ENCODE results near the gene CHPF2. TPM values are rescaled to one million over a fixed set of nuclear protein-coding genes. Genes with fewer than 3 reads are reported as not detected.

The CHPF2 gene
- total and polyA plus RNA-seq, 2 of the 13 experiments (the other 11 are each of a cell fraction or from before 2014, with no cell fraction given), result 15.4 to 21.5 TPM

- peak; percentile 29; the same call in 1 of the 2 replicates for TF ChIP-seq ZFP91 (CRISPR knock-in tag; IDR thresholded peaks at IDR 0.05; ENCODE audit: borderline replicate concordance)
- TF ChIP-seq ZNF770 (CRISPR knock-in tag; IDR thresholded peaks at IDR 0.05), result 0 out of 2 replicates have a peak, but pooled peaks have one; percentile 12
- 0 out of 2 replicates have a peak, but pooled peaks have one; percentile 50 for TF ChIP-seq ZBTB7B (CRISPR knock-in tag; IDR thresholded peaks at IDR 0.05)
- TF ChIP-seq CCDC6 (CRISPR knock-in tag; IDR thresholded peaks at IDR 0.05), result 0 out of 2 replicates have a peak, but pooled peaks have one; percentile 29
- TF ChIP-seq POGK (CRISPR knock-in tag; conservative IDR thresholded peaks at IDR 0.05), result 0 out of 2 replicates have a peak, but pooled peaks have one; percentile 28
- no peak for TF ChIP-seq HES4 (CRISPR knock-in tag; IDR thresholded peaks at IDR 0.05; ENCODE audit: borderline replicate concordance)
- no peak for TF ChIP-seq MZF1 (CRISPR knock-in tag; IDR thresholded peaks at IDR 0.05; ENCODE audit: borderline replicate concordance)
- TF ChIP-seq ZNF710 (CRISPR knock-in tag; IDR thresholded peaks at IDR 0.05; ENCODE audit: borderline replicate concordance), result 0 out of 2 replicates have a peak, but pooled peaks have one; percentile 7
- TF ChIP-seq ZBTB2 (CRISPR knock-in tag; IDR thresholded peaks at IDR 0.05; ENCODE audit: low read depth), result peak; percentile 39; the same call in 1 of the 2 replicates
- TF ChIP-seq ZNF800 (CRISPR knock-in tag; IDR thresholded peaks at IDR 0.05), result peak; percentile 86; the same call in 1 of the 2 replicates
- TF ChIP-seq FOXA1 (IDR thresholded peaks at IDR 0.05), result no peak
- TF ChIP-seq FOXA1 (CRISPR knock-in tag; IDR thresholded peaks at IDR 0.05), result peak; percentile 37
- TF ChIP-seq ZNF263 (CRISPR knock-in tag; IDR thresholded peaks at IDR 0.05), result 0 out of 2 replicates have a peak, but pooled peaks have one; percentile 34
- TF ChIP-seq ZNF777 (CRISPR knock-in tag; IDR thresholded peaks at IDR 0.05), result 0 out of 2 replicates have a peak, but pooled peaks have one; percentile 59
Measured at GRCh38 chr7:151248346-151249033, 16.2 kb downstream of the CHPF2 start, which contains the start of gene SMARCD3 (continued).

All from HepG2 (cell line).